Muscle of leg (tissue), 11 donors: Measurements from ENCODE around the gene NINJ1. TPM values are rescaled to one million over a fixed set of nuclear protein-coding genes. Genes with fewer than 3 reads are reported as not detected.
"Not testable (repeated sequence)": the region's sequence is repeated elsewhere in the genome, so short reads cannot be mapped to it uniquely, and the experiment has no call there.

Experiments used
- DNase-seq: peaks from one replicate; pipeline ENCODE4 v3.0.0; 2013
- H3K27ac ChIP-seq: one replicate; pipeline ENCODE4 v1.5.1; 2013; ENCODE audit warnings: mild to moderate bottlenecking, low read length, control low read depth
- H3K27me3 ChIP-seq: one replicate; pipeline ENCODE4 v1.6.1; 2013; ENCODE audit warnings: low read length; ENCODE audit not compliant: control insufficient read depth, insufficient read depth
- H3K36me3 ChIP-seq: one replicate; pipeline ENCODE4 v1.6.1; 2013; ENCODE audit warnings: low read length; ENCODE audit not compliant: control insufficient read depth, insufficient read depth
- H3K4me1 ChIP-seq: one replicate; pipeline ENCODE4 v1.6.1; 2013; ENCODE audit warnings: low read length; ENCODE audit not compliant: control insufficient read depth, insufficient read depth
- H3K4me3 ChIP-seq: one replicate; pipeline ENCODE4 v1.5.1; 2013; ENCODE audit warnings: low read length, control low read depth
- H3K9me3 ChIP-seq: replicated peaks from 2 replicates; pipeline ENCODE4 v1.6.1; 2013; ENCODE audit warnings: low read depth, low read length; ENCODE audit not compliant: control insufficient read depth
- WGBS: methylation state at CpG from one replicate; pipeline ENCODE4 v1.1.5; 2013; ENCODE audit warnings: missing lambda C conversion rate; ENCODE audit not compliant: insufficient coverage; 5-methylcytosine and 5-hydroxymethylcytosine counted together
- polyA plus RNA-seq, 8 donors: library from polyadenylated mRNA; unstranded; fragments of 120-200 nt; gene quantifications; one replicate each; pipeline versions ENCODE4 v1.2.1 to v1.2.3, GENCODE V29; 2013; ENCODE audit warnings: inconsistent platforms in 1 of 8, low replicate concordance in 1 of 8; ENCODE audit not compliant: insufficient read length in 8 of 8, insufficient read depth in 1 of 8
- total RNA-seq: library from RNA; stranded (reverse); fragments of 120-200 nt; gene quantifications from one replicate; pipeline ENCODE4 v1.2.4, GENCODE V29; 2013

NINJ1 gene
- total and polyA plus RNA-seq, 9 donors, result 23.9 to 39.8 (median 28.1) TPM

GRCh38 chr9:93119953-93120845 is 13.9 kb downstream of the NINJ1 start:
- Histone ChIP-seq H3K4me3 (no peak overlapping the region), H3K27me3 (no peaks in the 10 kb centered on the region), H3K9me3 (no peaks in the 10 kb centered on the region), H3K4me1 (peaks cover 39% of the 10 kb centered on the region), H3K27ac (peak overlapping the region; percentile 62), H3K36me3 (peaks cover 29% of the 10 kb centered on the region)
- peak; percentile 89 for DNase-seq
- WGBS, result 40% methylated on average over 18 of the region's 23 CpGs

- H3K27ac ChIP-seq, result peak overlapping the region; percentile 62
- DNase-seq, result no peak
- no peak overlapping the region for H3K4me3 ChIP-seq
- no peaks in the 10 kb centered on the region for H3K9me3 ChIP-seq
- no peaks in the 10 kb centered on the region for H3K27me3 ChIP-seq
- WGBS, result 52% methylated on average over 5 of the region's 5 CpGs
- peaks cover 39% of the 10 kb centered on the region for H3K4me1 ChIP-seq
- peaks cover 27% of the 10 kb centered on the region for H3K36me3 ChIP-seq
These were observed 14.4 kb downstream of the NINJ1 start for GRCh38 chr9:93119703-93119952.

- Histone ChIP-seq H3K36me3 (peaks cover 25% of the 10 kb centered on the region), H3K27ac (peak overlapping the region; percentile 62), H3K9me3 (no peaks in the 10 kb centered on the region), H3K4me1 (peaks cover 39% of the 10 kb centered on the region), H3K4me3 (no peak overlapping the region), H3K27me3 (no peaks in the 10 kb centered on the region)
- peak; percentile 17 for DNase-seq
- WGBS, result 78% methylated on average over 11 of the region's 12 CpGs
These were observed 15.0 kb downstream of the NINJ1 start for GRCh38 chr9:93118863-93119702.

- Histone ChIP-seq H3K9me3 (no peaks in the 10 kb centered on the region), H3K4me1 (peaks cover 42% of the 10 kb centered on the region), H3K4me3 (no peak overlapping the region), H3K27ac (no peak overlapping the region), H3K36me3 (peaks cover 21% of the 10 kb centered on the region), H3K27me3 (no peaks in the 10 kb centered on the region)
- peak; percentile 2 for DNase-seq
- 89% methylated on average over 7 of the region's 12 CpGs for WGBS
These were observed 15.9 kb downstream of the NINJ1 start for GRCh38 chr9:93117924-93118862.

DNA sequence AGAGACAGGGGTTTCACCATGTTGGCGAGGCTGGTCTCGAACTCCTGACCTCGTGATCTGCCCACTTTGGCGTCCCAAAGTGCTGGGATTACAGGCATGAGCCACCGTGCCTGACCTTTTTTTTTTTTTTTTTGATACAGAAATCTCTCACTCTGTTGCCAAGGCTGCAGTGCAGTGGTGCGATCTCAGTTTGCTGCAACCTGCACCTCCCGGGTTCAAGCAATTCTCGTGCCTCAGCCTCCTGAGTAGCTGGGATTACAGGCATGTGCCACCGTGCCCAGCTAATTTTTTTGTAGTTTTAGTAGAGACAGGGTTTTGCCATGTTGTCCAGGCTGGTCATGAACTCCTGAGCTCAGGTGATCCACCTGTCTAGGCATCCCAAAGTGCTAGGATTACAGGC is 16.5 kb downstream of the NINJ1 start:
- peaks cover 37% of the 10 kb centered on the region for H3K4me1 ChIP-seq
- not testable (repeated sequence) for H3K9me3 ChIP-seq, DNase-seq, H3K27me3 ChIP-seq, H3K4me3 ChIP-seq, H3K27ac ChIP-seq
- WGBS, result 76% methylated on average over 8 of the region's 9 CpGs
- peaks cover 22% of the 10 kb centered on the region for H3K36me3 ChIP-seq

GRCh38 chr9:93116072-93116961 is 17.7 kb downstream of the NINJ1 start:
- peak; percentile 85 for DNase-seq
- WGBS, result 47% methylated on average over 17 of the region's 17 CpGs
- Histone ChIP-seq H3K36me3 (peaks cover 27% of the 10 kb centered on the region), H3K27ac (peak overlapping the region; percentile 54), H3K4me1 (peaks cover 26% of the 10 kb centered on the region), H3K27me3 (no peaks in the 10 kb centered on the region), H3K4me3 (no peak overlapping the region), H3K9me3 (no peaks in the 10 kb centered on the region)

DNA sequence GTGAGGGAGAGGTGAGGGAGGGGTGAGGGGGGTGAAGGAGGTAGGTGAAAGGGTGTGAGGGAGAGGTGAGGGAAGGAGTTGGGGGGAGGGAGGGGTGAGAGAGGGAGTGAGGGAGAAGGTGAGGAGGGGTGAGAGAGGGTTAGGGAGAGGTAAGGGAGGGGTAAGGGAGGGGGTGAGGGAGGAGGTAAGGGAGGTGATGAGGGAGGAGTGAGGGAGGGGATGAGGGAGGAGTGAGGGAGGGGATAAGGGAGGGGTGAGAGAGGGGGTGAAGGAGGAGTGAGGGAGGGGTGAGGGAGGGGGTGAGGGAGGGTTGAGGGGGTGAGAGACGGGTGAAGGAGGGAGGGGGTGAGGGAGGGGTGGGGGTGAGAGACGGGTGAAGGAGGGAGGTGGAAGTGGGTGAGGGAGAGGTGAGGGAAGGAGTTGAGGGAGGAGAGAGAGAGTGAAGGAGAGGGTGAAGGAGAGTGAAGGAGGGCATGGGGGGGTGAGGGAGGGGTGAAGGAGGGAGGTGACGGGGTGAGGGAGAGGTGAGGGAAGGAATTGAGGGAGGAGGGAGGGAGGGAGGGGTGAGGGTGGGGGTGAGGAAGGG is 18.5 kb downstream of the NINJ1 start:
- no peak overlapping the region for H3K27ac ChIP-seq

DNA sequence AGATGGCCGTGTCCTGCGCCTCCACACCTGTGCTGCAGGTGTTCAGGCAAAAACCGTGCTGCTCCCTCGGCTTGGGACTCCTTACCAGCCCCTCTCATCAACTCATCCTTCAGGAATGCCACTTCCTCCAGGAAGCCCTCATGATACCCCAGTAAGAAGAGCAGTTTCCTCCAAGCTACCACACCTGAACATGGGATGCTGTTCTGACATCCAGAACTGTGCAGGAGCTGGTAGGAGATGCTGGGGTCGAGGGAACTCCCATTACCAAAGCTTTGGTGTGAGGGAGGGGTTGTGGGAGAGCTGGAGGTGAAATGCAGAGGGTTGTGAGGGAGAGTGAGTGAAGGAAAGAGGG is 19.1 kb downstream of the NINJ1 start:
- Histone ChIP-seq H3K4me3 (no peak overlapping the region), H3K27me3 (no peaks in the 10 kb centered on the region), H3K4me1 (peaks cover 20% of the 10 kb centered on the region), H3K9me3 (no peaks in the 10 kb centered on the region), H3K27ac (no peak overlapping the region), H3K36me3 (peaks cover 39% of the 10 kb centered on the region)
- no peak for DNase-seq
- WGBS, result 74% methylated on average over 5 of the region's 5 CpGs

More for the DNA sequence above, 18.5 kb downstream of the NINJ1 start:
- WGBS, result no CpG with 5 or more reads among the region's 3 CpGs
- no peak overlapping the region for H3K4me3 ChIP-seq
- peaks cover 35% of the 10 kb centered on the region for H3K36me3 ChIP-seq
- no peaks in the 10 kb centered on the region for H3K9me3 ChIP-seq
- peaks cover 26% of the 10 kb centered on the region for H3K4me1 ChIP-seq
- DNase-seq, result peak; percentile 4
- no peaks in the 10 kb centered on the region for H3K27me3 ChIP-seq
